ENCODE measurements around the gene FRMPD3. TPM values are rescaled to one million over a fixed set of nuclear protein-coding genes. Genes with fewer than 3 reads are reported as not detected.

Gene FRMPD3
- total RNA-seq (2012; rRNA removed) = 0.22 TPM in 1 of 2 replicates, not detected in the other

DNA sequence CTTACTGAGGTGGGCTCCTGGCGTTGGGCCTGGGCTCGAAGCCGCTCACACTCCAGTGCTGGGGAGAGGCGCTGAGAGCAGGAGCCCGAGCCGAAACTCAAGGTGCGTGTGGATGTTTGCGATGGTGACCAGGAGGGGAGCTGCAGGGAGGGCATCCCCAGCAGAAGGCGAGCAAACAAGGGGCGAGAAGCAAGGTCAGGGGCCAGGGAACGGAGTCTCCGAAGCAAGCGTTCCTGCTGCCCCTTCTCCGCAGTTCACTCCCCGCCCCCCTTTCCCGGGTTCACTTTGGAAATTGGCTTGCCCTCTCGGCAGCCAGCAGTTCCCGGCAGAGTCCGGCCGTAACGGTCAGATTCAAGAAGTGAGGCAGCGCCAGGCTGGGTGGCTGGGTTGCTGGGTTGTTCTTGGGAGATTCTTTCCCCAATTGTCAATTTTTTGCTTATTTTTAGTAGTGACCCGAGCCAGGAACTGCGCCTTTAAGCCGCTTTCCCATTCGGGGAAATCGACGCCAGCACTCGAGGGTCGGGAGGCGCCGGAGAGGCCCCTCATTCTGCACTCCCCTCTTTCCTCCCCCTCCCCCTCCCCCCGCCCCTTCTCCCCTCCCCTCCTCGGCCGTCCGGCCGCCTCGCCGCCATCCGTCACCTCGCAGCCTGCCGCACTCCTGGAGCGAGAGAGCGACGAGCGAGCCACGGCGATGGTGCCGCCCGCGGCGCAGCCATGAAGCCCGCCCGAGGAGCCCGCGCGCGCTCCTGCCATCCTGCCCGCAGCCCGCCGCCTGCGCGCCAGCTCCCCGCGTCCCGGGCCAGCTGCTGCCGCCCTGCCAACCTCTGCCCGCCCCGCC lies at the start of gene FRMPD3:
TSS of gene FRMPD3 (plus strand) at position 655 of the 838 bp plus-strand sequence. CDS start 76,937 bp downstream, outside the sequence.
- Histone ChIP-seq H3K4me1 (ENCODE audit: control insufficient read depth, insufficient read depth, low read length) (no peaks in the 10 kb centered on the region), H3K9ac (ENCODE audit: low read depth, low read length) (no peak within 1 kb of the TSS), H3K36me3 (ENCODE audit: insufficient read depth, low read length) (no peaks in the 10 kb centered on the region), H3K27me3 (ENCODE audit: control insufficient read depth, insufficient read depth, low read length) (peaks cover 72% of the 10 kb centered on the region), H3K9me3 (replicated peaks; ENCODE audit: low read length) (no peaks in the 10 kb centered on the region), H3K4me2 (ENCODE audit: low read length) (peak within 1 kb of the TSS; percentile 74), H3K4me3 (ENCODE audit: low read length) (peak within 1 kb of the TSS; percentile 50)

DNA sequence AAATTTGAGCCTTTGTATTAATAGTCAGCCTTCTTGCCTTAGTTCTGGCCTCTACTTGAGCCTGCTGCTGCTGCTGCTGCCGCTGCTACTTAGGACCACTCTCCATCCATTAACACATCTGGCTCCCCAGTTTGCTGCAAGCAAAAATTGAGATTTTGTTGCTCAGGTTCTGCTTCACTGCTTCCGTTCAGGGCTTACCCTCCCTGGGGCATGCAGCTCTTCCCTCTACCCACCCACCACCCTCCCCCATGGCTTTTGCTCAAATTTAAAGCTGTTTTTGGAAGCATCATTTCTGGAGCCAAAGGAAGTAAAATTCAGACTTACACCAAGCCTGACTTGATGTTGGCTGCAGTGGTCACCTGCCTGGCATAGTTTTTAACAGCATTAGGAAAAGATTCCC lies 28.9 kb upstream of the FRMPD3 start:
- Histone ChIP-seq H3K9me3 (replicated peaks; ENCODE audit: low read length) (no peaks in the 10 kb centered on the region), H3K4me2 (ENCODE audit: low read length) (no peak overlapping the region), H3K27me3 (ENCODE audit: control insufficient read depth, insufficient read depth, low read length) (peaks cover 33% of the 10 kb centered on the region), H3K4me1 (ENCODE audit: control insufficient read depth, insufficient read depth, low read length) (no peaks in the 10 kb centered on the region), H3K36me3 (ENCODE audit: insufficient read depth, low read length) (no peaks in the 10 kb centered on the region), H3K9ac (ENCODE audit: low read depth, low read length) (no peak overlapping the region), H3K4me3 (ENCODE audit: low read length) (no peak overlapping the region)

DNA sequence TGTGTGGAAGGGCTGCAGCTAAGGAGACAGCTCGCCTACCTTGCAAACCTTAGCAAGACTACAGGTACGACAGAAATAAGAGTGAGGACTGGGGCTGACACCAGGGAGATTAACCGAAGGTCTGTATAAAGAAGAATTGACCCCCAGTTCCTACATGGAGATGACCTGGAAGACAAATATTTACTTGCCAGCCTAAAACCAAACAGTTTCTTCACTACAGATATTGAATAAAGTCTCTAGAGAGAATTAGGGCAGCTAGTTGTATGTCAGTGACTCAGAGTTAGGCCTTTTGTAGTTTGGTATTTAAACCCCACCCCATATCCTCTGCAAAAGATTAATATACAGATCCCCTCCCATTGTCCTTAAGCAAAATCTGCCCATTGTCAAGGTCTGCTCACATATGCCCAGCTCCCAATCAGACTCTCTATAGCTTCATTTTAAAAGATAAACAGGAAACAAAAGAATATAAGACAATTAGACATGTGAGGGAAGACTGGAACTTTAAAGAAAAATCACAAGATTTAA lies 28.1 kb upstream of the FRMPD3 start:
- Histone ChIP-seq H3K4me1 (ENCODE audit: control insufficient read depth, insufficient read depth, low read length) (no peaks in the 10 kb centered on the region), H3K27me3 (ENCODE audit: control insufficient read depth, insufficient read depth, low read length) (peaks cover 30% of the 10 kb centered on the region), H3K4me3 (ENCODE audit: low read length) (no peak overlapping the region), H3K4me2 (ENCODE audit: low read length) (no peak overlapping the region), H3K9me3 (replicated peaks; ENCODE audit: low read length) (no peaks in the 10 kb centered on the region), H3K9ac (ENCODE audit: low read depth, low read length) (no peak overlapping the region), H3K36me3 (ENCODE audit: insufficient read depth, low read length) (no peaks in the 10 kb centered on the region)

DNA sequence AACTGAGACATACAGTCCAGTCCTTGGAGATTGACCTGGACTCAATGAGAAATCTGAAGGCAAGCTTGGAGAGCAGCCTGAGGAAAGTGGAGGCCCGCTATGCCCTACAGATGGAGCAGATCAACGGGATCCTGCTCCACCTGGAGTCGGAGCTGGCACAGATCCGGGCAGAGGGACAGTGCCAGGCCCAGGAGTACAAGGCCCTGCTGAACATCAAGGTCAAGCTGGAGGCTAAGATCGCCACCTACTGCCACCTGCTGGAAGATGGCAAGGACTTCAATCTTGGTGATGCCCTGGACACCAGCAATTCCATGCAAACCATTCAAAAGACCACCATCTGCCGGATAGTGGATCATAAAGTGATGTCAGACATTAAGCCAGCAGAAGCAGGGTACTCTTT lies 20.4 kb upstream of the FRMPD3 start:
- Histone ChIP-seq H3K27me3 (ENCODE audit: control insufficient read depth, insufficient read depth, low read length) (peaks cover 24% of the 10 kb centered on the region), H3K4me2 (ENCODE audit: low read length) (no peak overlapping the region), H3K4me3 (ENCODE audit: low read length) (no peak overlapping the region), H3K4me1 (ENCODE audit: control insufficient read depth, insufficient read depth, low read length) (no peaks in the 10 kb centered on the region), H3K9me3 (replicated peaks; ENCODE audit: low read length) (no peaks in the 10 kb centered on the region), H3K36me3 (ENCODE audit: insufficient read depth, low read length) (no peaks in the 10 kb centered on the region), H3K9ac (ENCODE audit: low read depth, low read length) (no peak overlapping the region)

DNA sequence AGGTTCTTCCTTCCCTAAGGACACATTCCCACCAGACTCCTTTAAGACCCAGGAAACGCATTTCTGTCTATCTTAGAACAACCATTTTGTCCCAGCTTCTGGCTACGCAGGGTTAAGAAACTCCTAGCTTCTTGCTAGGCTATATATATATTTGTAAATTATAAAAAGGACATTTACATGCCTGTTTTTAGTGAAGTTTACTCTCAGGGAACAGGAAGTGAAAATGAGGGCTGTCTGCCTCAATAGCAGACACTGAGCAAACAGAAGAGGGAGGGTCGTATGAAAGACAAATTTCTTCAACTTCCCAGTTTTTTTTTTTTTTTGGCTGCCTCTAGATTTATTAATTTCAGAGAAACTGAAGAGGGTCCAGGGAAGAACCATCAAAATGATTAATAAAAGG lies 9.3 kb upstream of the FRMPD3 start:
- no peaks in the 10 kb centered on the region for H3K9me3 ChIP-seq (replicated peaks; ENCODE audit: low read length)
- no peaks in the 10 kb centered on the region for H3K36me3 ChIP-seq (ENCODE audit: insufficient read depth, low read length)
- H3K4me1 ChIP-seq (ENCODE audit: control insufficient read depth, insufficient read depth, low read length) = no peaks in the 10 kb centered on the region
- no peak overlapping the region for H3K4me3 ChIP-seq (ENCODE audit: low read length)
- peaks cover 75% of the 10 kb centered on the region for H3K27me3 ChIP-seq (ENCODE audit: control insufficient read depth, insufficient read depth, low read length)
- H3K4me2 ChIP-seq (ENCODE audit: low read length) = no peak overlapping the region
- no peak overlapping the region for H3K9ac ChIP-seq (ENCODE audit: low read depth, low read length)

DNA sequence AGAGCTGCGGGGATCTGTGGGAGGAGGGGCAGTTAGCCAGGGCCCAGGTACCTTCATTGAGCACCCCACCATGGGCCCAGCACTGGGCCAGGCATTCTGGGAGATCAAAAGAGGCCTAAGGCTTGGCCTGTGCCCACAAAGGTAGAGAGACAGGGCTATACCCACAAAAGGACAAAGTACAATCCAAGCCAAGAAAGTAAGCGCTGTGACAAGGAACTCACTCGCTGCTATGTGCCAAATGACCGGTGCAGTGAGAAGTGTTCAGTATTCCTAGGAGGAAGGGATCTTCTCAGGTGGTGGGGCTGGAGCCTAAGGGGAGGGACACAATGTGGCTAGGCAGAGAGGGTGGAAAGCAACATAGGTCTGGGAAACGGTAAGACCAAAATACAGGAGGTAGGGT lies 8.8 kb upstream of the FRMPD3 start:
- Histone ChIP-seq H3K9ac (ENCODE audit: low read depth, low read length) (no peak overlapping the region), H3K9me3 (replicated peaks; ENCODE audit: low read length) (no peaks in the 10 kb centered on the region), H3K27me3 (ENCODE audit: control insufficient read depth, insufficient read depth, low read length) (peaks cover 79% of the 10 kb centered on the region), H3K36me3 (ENCODE audit: insufficient read depth, low read length) (no peaks in the 10 kb centered on the region), H3K4me3 (ENCODE audit: low read length) (no peak overlapping the region), H3K4me2 (ENCODE audit: low read length) (no peak overlapping the region), H3K4me1 (ENCODE audit: control insufficient read depth, insufficient read depth, low read length) (no peaks in the 10 kb centered on the region)

DNA sequence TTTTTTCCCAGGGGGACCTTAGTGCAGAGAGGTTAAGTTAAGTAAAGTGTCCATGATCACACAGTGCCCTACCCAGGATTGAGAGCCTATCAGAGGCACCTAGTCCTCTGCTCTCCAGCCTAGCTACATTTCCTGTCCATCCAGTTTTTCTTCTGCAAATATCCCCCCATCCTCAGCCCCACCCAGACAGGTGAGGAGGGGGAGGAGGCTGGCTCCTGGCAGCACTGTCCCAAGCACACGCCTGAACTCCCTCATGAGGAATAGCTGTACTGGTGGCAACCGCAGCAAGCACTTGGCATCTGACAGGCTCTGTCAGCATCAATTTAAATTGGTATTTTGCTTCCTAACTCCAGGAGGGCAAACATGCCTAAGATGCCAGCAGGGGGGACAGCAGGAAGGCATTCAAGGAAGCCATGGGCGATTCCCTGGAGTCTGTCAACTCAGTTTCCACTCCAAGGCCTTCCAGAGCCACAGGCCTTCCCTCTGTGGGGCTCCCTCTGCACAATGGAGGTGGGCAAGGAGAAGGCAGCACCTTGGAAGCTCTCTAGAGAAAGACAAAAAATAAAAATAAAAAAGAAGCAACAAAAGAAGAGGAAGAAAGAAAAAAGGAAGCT lies 6.4 kb upstream of the FRMPD3 start:
- Histone ChIP-seq H3K4me2 (ENCODE audit: low read length) (no peak overlapping the region), H3K9ac (ENCODE audit: low read depth, low read length) (no peak overlapping the region), H3K4me1 (ENCODE audit: control insufficient read depth, insufficient read depth, low read length) (no peaks in the 10 kb centered on the region), H3K9me3 (replicated peaks; ENCODE audit: low read length) (no peaks in the 10 kb centered on the region), H3K4me3 (ENCODE audit: low read length) (no peak overlapping the region), H3K36me3 (ENCODE audit: insufficient read depth, low read length) (no peaks in the 10 kb centered on the region), H3K27me3 (ENCODE audit: control insufficient read depth, insufficient read depth, low read length) (peaks cover 81% of the 10 kb centered on the region)

DNA sequence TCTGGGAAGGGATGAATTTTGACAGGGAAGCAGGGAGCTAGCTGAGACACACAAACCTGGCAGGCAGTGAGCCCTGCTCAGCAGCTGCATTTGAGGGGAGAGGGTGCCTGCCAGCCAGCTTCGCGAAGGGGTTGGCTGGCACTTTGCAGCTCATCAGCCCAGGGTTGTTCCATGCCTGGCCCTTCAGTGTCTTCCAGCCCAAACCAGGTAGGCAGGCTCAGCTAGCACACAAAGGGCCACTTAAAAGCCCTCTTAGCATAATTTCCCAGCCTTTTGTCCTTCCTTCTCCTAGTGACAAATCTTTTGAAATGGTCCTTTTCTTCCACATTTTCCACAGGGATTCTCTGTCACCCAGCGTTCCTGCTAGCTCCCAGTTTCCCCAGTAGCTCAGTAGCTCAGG lies 4.3 kb upstream of the FRMPD3 start:
- H3K9me3 ChIP-seq (replicated peaks; ENCODE audit: low read length) = no peaks in the 10 kb centered on the region
- H3K4me3 ChIP-seq (ENCODE audit: low read length) = no peak overlapping the region
- no peaks in the 10 kb centered on the region for H3K4me1 ChIP-seq (ENCODE audit: control insufficient read depth, insufficient read depth, low read length)
- peaks cover 77% of the 10 kb centered on the region for H3K27me3 ChIP-seq (ENCODE audit: control insufficient read depth, insufficient read depth, low read length)
- H3K4me2 ChIP-seq (ENCODE audit: low read length) = no peak overlapping the region
- no peaks in the 10 kb centered on the region for H3K36me3 ChIP-seq (ENCODE audit: insufficient read depth, low read length)
- no peak overlapping the region for H3K9ac ChIP-seq (ENCODE audit: low read depth, low read length)

DNA sequence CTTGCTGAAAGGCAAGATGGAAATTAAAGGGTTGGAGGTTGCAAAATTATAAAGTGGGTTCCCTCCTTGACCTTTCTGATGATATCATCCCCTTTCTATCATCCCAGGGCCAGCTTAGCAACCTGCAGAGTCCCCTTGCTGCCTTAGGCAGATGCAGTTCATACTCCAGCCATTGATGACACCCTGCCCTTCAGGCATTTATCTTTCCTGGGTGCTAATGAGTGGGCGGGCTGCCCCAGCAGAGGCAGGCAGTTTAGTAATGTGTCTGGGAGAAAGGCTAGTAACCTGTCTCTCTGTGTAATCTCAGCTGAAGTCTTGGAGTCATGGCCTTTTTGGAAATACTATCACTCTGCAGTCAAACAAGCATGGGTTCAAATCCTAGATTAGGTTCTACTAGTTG lies 3.8 kb upstream of the FRMPD3 start:
- Histone ChIP-seq H3K9ac (ENCODE audit: low read depth, low read length) (no peak overlapping the region), H3K4me3 (ENCODE audit: low read length) (no peak overlapping the region), H3K36me3 (ENCODE audit: insufficient read depth, low read length) (no peaks in the 10 kb centered on the region), H3K4me2 (ENCODE audit: low read length) (no peak overlapping the region), H3K27me3 (ENCODE audit: control insufficient read depth, insufficient read depth, low read length) (peaks cover 74% of the 10 kb centered on the region), H3K4me1 (ENCODE audit: control insufficient read depth, insufficient read depth, low read length) (no peaks in the 10 kb centered on the region), H3K9me3 (replicated peaks; ENCODE audit: low read length) (no peaks in the 10 kb centered on the region)

DNA sequence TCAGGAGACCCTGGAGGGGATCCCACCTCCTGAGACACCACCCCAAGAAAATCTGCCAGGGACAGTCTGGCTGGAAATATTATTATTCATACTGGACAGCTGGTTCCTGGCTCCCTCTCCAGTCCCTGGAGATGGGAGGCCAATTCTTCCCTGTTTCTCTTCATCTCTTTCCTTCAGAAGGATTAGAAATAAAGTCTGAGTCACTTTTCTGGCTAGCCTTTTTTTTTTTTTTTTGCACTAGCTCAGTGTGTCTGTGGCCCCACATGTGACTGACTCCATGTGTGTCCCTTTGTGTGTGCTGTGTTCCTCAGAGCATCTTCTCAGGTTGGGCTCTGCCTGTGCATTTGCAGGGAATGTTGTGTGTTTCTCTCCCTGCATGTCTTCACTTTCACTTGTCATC lies 1.8 kb upstream of the FRMPD3 start:
- no peak overlapping the region for H3K4me3 ChIP-seq (ENCODE audit: low read length)
- H3K9me3 ChIP-seq (replicated peaks; ENCODE audit: low read length) = no peaks in the 10 kb centered on the region
- no peaks in the 10 kb centered on the region for H3K36me3 ChIP-seq (ENCODE audit: insufficient read depth, low read length)
- H3K9ac ChIP-seq (ENCODE audit: low read depth, low read length) = no peak overlapping the region
- H3K27me3 ChIP-seq (ENCODE audit: control insufficient read depth, insufficient read depth, low read length) = peaks cover 76% of the 10 kb centered on the region
- H3K4me1 ChIP-seq (ENCODE audit: control insufficient read depth, insufficient read depth, low read length) = no peaks in the 10 kb centered on the region
- no peak overlapping the region for H3K4me2 ChIP-seq (ENCODE audit: low read length)

DNA sequence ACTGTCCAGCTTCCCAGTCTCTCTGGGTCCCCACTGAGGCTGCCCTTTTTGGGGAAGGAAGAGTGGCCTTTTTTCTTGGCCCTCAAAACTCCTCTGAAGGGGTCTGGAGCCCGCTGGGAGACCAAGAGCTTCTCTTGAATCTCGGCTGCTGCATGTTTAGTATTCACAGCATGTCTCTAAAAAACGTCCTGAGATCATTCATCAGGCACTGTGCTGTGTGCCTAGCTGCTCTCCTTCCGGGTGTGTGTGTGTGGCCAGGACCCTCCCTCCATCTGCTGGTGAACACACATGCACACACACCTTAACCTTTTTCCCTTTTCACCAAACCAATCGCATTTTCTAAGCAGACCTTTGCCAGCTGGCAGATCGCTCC lies 841 bp upstream of the FRMPD3 start:
- Histone ChIP-seq H3K4me1 (ENCODE audit: control insufficient read depth, insufficient read depth, low read length) (no peaks in the 10 kb centered on the region), H3K36me3 (ENCODE audit: insufficient read depth, low read length) (no peaks in the 10 kb centered on the region), H3K9me3 (replicated peaks; ENCODE audit: low read length) (no peaks in the 10 kb centered on the region), H3K9ac (ENCODE audit: low read depth, low read length) (no peak overlapping the region), H3K27me3 (ENCODE audit: control insufficient read depth, insufficient read depth, low read length) (peaks cover 72% of the 10 kb centered on the region), H3K4me2 (ENCODE audit: low read length) (peak overlapping the region; percentile 74), H3K4me3 (ENCODE audit: low read length) (peak overlapping the region; percentile 50)
